ENCODE measurements around the gene STX19.

The STX19 gene

DNA sequence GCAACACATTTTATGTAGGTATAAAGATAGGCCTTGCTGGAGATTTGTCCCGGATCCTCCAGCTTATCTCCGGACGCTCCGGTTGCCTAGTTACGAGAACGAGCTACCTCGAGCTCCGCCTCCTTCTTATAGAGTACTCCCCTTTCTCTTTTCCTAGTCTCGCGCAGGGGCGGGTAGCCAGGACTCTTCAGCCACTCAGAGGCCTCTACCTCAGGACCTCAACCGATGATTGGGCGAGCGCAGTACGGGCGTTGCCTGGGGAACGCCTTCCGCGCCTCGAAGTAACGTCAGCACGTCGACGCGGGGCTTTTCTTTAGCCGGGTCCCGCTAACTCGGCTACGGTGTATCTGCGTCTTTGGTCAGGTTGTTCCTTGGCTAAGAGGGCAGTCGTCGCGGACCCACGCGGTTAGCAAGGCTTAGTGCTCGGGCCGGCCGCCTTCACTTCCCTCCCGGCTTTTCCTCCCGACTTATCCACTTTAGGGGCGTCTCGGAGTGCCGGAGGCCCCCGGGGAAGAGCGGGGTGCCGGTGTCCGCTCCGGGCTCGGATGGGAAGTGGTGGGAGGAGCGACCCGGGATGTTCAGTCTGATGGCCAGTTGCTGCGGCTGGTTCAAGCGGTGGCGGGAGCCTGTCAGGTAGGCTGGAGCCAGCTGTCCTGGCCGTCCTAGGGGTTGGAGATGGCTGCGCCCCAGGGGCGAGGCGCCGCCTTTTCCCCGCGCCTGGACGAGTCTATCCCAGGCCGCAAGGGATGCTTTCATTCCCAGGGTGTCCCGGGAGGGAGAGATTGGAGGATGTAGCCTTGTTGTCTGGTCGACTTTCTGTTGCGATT is 48.3 kb downstream of the STX19 start, which contains the start of gene ARL13B (continued):
- TF ChIP-seq, protein P1, sequence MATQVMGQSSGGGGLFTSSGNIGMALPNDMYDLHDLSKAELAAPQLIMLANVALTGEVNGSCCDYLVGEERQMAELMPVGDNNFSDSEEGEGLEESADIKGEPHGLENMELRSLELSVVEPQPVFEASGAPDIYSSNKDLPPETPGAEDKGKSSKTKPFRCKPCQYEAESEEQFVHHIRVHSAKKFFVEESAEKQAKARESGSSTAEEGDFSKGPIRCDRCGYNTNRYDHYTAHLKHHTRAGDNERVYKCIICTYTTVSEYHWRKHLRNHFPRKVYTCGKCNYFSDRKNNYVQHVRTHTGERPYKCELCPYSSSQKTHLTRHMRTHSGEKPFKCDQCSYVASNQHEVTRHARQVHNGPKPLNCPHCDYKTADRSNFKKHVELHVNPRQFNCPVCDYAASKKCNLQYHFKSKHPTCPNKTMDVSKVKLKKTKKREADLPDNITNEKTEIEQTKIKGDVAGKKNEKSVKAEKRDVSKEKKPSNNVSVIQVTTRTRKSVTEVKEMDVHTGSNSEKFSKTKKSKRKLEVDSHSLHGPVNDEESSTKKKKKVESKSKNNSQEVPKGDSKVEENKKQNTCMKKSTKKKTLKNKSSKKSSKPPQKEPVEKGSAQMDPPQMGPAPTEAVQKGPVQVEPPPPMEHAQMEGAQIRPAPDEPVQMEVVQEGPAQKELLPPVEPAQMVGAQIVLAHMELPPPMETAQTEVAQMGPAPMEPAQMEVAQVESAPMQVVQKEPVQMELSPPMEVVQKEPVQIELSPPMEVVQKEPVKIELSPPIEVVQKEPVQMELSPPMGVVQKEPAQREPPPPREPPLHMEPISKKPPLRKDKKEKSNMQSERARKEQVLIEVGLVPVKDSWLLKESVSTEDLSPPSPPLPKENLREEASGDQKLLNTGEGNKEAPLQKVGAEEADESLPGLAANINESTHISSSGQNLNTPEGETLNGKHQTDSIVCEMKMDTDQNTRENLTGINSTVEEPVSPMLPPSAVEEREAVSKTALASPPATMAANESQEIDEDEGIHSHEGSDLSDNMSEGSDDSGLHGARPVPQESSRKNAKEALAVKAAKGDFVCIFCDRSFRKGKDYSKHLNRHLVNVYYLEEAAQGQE (tag by site-specific recombination; IDR thresholded peaks at IDR 0.05): no peak
- TF ChIP-seq ZXDB (tag by site-specific recombination; IDR thresholded peaks at IDR 0.05) (peak; percentile 79), ZNF2 (tag by site-specific recombination; IDR thresholded peaks at IDR 0.05) (peak; percentile 82; the same call in 1 of the 2 replicates), ZNF600 (tag by site-specific recombination; IDR thresholded peaks at IDR 0.05) (peak; percentile 35; the same call in 1 of the 2 replicates), ZSCAN30 (tag by site-specific recombination; IDR thresholded peaks at IDR 0.05) (0 out of 2 replicates have a peak, but pooled peaks have one; percentile 8), ZBTB8A (tag by site-specific recombination; IDR thresholded peaks at IDR 0.05) (peak; percentile 16; the same call in 1 of the 2 replicates), ZNF843 (tag by site-specific recombination; IDR thresholded peaks at IDR 0.05) (0 out of 2 replicates have a peak, but pooled peaks have one; percentile 22), ZBTB11 (tag by site-specific recombination; conservative IDR thresholded peaks at IDR 0.05; ENCODE audit: low read depth) (peak; percentile 57), ZNF561 (tag by site-specific recombination; IDR thresholded peaks at IDR 0.05; ENCODE audit: borderline replicate concordance) (0 out of 2 replicates have a peak, but pooled peaks have one; percentile 16), ZEB2 (tag by site-specific recombination; IDR thresholded peaks at IDR 0.05) (0 out of 2 replicates have a peak, but pooled peaks have one; percentile 33), PATZ1 (tag by site-specific recombination; IDR thresholded peaks at IDR 0.05) (peak; percentile 70), PRDM10 (tag by site-specific recombination; IDR thresholded peaks at IDR 0.05) (peak; percentile 96), GLIS1 (tag by site-specific recombination; IDR thresholded peaks at IDR 0.05) (peak; percentile 43; the same call in 1 of the 2 replicates), SP2 (tag by site-specific recombination; IDR thresholded peaks at IDR 0.05) (peak; percentile 94), MYNN (tag by site-specific recombination; IDR thresholded peaks at IDR 0.05; ENCODE audit: borderline replicate concordance) (peak; percentile 76), ZNF629 (tag by site-specific recombination; IDR thresholded peaks at IDR 0.05) (peak; percentile 61), ZNF184 (tag by site-specific recombination; IDR thresholded peaks at IDR 0.05) (peak; percentile 94; the same call in 1 of the 2 replicates), ZNF768 (tag by site-specific recombination; IDR thresholded peaks at IDR 0.05) (no peak), SP7 (tag by site-specific recombination; IDR thresholded peaks at IDR 0.05) (0 out of 2 replicates have a peak, but pooled peaks have one; percentile 17), BCL11B (tag by site-specific recombination; IDR thresholded peaks at IDR 0.05; ENCODE audit: low read depth) (no peak), ZNF341 (tag by site-specific recombination; IDR thresholded peaks at IDR 0.05; ENCODE audit: low read depth) (peak; percentile 92)
- TF ChIP-seq, protein P2, sequence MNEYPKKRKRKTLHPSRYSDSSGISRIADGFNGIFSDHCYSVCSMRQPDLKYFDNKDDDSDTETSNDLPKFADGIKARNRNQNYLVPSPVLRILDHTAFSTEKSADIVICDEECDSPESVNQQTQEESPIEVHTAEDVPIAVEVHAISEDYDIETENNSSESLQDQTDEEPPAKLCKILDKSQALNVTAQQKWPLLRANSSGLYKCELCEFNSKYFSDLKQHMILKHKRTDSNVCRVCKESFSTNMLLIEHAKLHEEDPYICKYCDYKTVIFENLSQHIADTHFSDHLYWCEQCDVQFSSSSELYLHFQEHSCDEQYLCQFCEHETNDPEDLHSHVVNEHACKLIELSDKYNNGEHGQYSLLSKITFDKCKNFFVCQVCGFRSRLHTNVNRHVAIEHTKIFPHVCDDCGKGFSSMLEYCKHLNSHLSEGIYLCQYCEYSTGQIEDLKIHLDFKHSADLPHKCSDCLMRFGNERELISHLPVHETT (tag by site-specific recombination; IDR thresholded peaks at IDR 0.05): 0 out of 2 replicates have a peak, but pooled peaks have one; percentile 20
- TF ChIP-seq, protein P3, sequence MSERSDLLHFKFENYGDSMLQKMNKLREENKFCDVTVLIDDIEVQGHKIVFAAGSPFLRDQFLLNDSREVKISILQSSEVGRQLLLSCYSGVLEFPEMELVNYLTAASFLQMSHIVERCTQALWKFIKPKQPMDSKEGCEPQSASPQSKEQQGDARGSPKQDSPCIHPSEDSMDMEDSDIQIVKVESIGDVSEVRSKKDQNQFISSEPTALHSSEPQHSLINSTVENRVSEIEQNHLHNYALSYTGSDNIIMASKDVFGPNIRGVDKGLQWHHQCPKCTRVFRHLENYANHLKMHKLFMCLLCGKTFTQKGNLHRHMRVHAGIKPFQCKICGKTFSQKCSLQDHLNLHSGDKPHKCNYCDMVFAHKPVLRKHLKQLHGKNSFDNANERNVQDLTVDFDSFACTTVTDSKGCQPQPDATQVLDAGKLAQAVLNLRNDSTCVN (tag by site-specific recombination; optimal IDR thresholded peaks at IDR 0.05): peak; percentile 45
